ENCODE measurements around the gene GRK5.

DNA sequence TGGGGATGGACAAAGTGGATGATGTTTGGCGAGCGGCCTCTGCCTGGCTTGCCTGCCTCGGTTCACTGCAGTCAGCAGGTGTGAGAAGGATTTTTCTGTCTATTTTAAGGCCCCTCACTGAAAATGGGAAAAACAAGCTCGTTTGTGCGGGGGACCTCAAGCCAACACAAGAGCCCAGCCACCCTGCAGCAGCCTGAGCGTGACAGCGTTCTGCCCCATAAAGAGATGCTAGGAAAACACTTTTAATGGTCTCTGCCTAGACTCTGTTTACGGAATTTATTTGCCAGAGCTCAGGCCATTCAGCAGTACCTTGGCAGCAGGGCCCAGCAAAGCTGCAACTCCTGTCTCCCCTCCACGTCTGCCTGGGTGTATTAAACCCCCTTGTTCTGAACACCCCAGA, 131.7 kb downstream of the GRK5 start:
- TF ChIP-seq, protein P1, sequence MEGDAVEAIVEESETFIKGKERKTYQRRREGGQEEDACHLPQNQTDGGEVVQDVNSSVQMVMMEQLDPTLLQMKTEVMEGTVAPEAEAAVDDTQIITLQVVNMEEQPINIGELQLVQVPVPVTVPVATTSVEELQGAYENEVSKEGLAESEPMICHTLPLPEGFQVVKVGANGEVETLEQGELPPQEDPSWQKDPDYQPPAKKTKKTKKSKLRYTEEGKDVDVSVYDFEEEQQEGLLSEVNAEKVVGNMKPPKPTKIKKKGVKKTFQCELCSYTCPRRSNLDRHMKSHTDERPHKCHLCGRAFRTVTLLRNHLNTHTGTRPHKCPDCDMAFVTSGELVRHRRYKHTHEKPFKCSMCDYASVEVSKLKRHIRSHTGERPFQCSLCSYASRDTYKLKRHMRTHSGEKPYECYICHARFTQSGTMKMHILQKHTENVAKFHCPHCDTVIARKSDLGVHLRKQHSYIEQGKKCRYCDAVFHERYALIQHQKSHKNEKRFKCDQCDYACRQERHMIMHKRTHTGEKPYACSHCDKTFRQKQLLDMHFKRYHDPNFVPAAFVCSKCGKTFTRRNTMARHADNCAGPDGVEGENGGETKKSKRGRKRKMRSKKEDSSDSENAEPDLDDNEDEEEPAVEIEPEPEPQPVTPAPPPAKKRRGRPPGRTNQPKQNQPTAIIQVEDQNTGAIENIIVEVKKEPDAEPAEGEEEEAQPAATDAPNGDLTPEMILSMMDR (IDR thresholded peaks at IDR 0.05; ENCODE audit: low read length): no peak
- TF ChIP-seq EZH2 (optimal IDR thresholded peaks at IDR 0.05; ENCODE audit: low read depth, low read length): no peak

Data from MM.1S (cell line).